ENCODE data around the gene DACH2. TPM values are rescaled to one million over a fixed set of nuclear protein-coding genes. Genes with fewer than 3 reads are reported as not detected.

DACH2 gene
- polyA plus RNA-seq, 1 donor (not counting 4 experiments of a cell fraction or from before 2014, with no cell fraction given): not detected

DNA sequence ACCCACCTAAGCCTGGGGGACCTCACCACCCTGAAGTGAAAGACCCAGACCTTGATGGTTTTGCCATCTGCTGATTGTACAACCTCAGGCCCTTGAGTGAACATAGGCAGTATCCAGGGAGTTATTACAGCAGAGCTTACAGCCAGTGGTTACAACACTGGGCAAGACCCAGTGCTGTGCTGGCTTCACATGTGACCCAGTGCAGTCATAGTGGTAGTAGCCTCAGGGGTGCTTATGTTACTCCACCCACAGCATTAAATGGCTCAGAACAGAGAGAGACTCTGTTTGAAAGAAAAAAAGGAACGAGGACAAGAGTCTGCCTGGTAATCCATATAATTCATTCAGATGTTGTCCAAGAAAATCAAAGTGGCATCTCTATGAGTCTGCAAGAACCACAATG lies 45.2 kb upstream of the DACH2 start:
- DNase-seq (ENCODE audit: low read depth, low spot score) (no peak), FAIRE-seq (no peak)
- no peaks in the 10 kb centered on the region for H3K4me1 ChIP-seq (ENCODE audit: control insufficient read depth, extremely low read depth, insufficient read depth, low read length)
- H3K4me3 ChIP-seq (ENCODE audit: control insufficient read depth in 2 of 3, extremely low read depth in 1 of 3, insufficient read depth in 2 of 3, low read depth in 1 of 3, low read length in 3 of 3): no peak overlapping the region
- no peak for TF ChIP-seq EZH2 (IDR thresholded peaks at IDR 0.05; ENCODE audit: low read length)
- TF ChIP-seq, protein P1, sequence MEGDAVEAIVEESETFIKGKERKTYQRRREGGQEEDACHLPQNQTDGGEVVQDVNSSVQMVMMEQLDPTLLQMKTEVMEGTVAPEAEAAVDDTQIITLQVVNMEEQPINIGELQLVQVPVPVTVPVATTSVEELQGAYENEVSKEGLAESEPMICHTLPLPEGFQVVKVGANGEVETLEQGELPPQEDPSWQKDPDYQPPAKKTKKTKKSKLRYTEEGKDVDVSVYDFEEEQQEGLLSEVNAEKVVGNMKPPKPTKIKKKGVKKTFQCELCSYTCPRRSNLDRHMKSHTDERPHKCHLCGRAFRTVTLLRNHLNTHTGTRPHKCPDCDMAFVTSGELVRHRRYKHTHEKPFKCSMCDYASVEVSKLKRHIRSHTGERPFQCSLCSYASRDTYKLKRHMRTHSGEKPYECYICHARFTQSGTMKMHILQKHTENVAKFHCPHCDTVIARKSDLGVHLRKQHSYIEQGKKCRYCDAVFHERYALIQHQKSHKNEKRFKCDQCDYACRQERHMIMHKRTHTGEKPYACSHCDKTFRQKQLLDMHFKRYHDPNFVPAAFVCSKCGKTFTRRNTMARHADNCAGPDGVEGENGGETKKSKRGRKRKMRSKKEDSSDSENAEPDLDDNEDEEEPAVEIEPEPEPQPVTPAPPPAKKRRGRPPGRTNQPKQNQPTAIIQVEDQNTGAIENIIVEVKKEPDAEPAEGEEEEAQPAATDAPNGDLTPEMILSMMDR (optimal IDR thresholded peaks at IDR 0.05 in 1 of 3, IDR thresholded peaks at IDR 0.05 in 1 of 3, conservative IDR thresholded peaks at IDR 0.05 in 1 of 3; ENCODE audit: extremely low read depth in 1 of 3, insufficient read depth in 2 of 3, low read length in 3 of 3): no peak
- H4K20me1 ChIP-seq (ENCODE audit: control insufficient read depth, extremely low read depth, insufficient read depth, low read length): no peaks in the 10 kb centered on the region
- H3K4me2 ChIP-seq (ENCODE audit: control insufficient read depth, extremely low read depth, insufficient read depth, low read depth, low read length): no peak overlapping the region
- H2AFZ ChIP-seq (ENCODE audit: control insufficient read depth, low read length): no peak overlapping the region
- dilution Hi-C loops (cut with MboI; ENCODE audit: extremely low pct_ligation_motif_present, low sequenced_read_pairs): no loop called here
- H3K36me3 ChIP-seq (ENCODE audit: control insufficient read depth in 2 of 2, extremely low read depth in 1 of 2, insufficient read depth in 2 of 2, low read length in 2 of 2): no peaks in the 10 kb centered on the region
- H3K79me2 ChIP-seq (ENCODE audit: control insufficient read depth, insufficient read depth, low read length): no peaks in the 10 kb centered on the region
- H3K9ac ChIP-seq (ENCODE audit: control insufficient read depth, extremely low read depth, insufficient read depth, low read length): no peak overlapping the region
- no peaks in the 10 kb centered on the region for H3K9me3 ChIP-seq (ENCODE audit: control insufficient read depth, low read depth, low read length)
- no peaks in the 10 kb centered on the region for H3K9me1 ChIP-seq (ENCODE audit: control insufficient read depth, extremely low read depth, insufficient read depth, low read length)
- no peak overlapping the region for H3K27ac ChIP-seq (ENCODE audit: control insufficient read depth, insufficient read depth, low read length)
- no peaks in the 10 kb centered on the region for H3K27me3 ChIP-seq (ENCODE audit: control insufficient read depth, extremely low read depth, insufficient read depth, low read length)

DNA sequence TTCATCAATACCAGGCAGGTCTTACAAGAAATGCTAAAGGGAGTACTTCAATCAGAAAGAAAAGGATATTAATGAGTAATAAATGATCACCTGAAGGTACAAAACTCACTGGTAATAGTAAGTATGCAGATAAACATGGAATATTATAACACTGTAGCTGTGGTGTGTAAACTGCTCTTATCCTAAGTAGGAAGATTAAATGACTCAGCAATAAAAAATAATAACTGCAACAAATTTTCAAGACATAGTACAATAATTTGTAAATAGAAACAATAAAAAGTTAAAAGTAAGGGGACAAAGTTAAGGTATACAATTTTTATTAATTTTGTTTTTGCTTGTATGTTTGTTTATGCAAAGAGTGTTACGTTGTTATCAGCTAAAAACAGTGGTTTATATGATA lies 43.7 kb upstream of the DACH2 start:
- DNase-seq (ENCODE audit: low read depth, low spot score): no peak
- no peaks in the 10 kb centered on the region for H4K20me1 ChIP-seq (ENCODE audit: control insufficient read depth, extremely low read depth, insufficient read depth, low read length)
- no peaks in the 10 kb centered on the region for H3K36me3 ChIP-seq (ENCODE audit: control insufficient read depth in 2 of 2, extremely low read depth in 1 of 2, insufficient read depth in 2 of 2, low read length in 2 of 2)
- no peaks in the 10 kb centered on the region for H3K27me3 ChIP-seq (ENCODE audit: control insufficient read depth, extremely low read depth, insufficient read depth, low read length)
- H3K79me2 ChIP-seq (ENCODE audit: control insufficient read depth, insufficient read depth, low read length): no peaks in the 10 kb centered on the region
- no peak overlapping the region for H3K4me2 ChIP-seq (ENCODE audit: control insufficient read depth, extremely low read depth, insufficient read depth, low read depth, low read length)
- H3K4me3 ChIP-seq (ENCODE audit: control insufficient read depth in 2 of 3, extremely low read depth in 1 of 3, insufficient read depth in 2 of 3, low read depth in 1 of 3, low read length in 3 of 3): no peak overlapping the region
- no peak for TF ChIP-seq EZH2 (IDR thresholded peaks at IDR 0.05; ENCODE audit: low read length)
- TF ChIP-seq, protein P1 (optimal IDR thresholded peaks at IDR 0.05 in 1 of 3, IDR thresholded peaks at IDR 0.05 in 1 of 3, conservative IDR thresholded peaks at IDR 0.05 in 1 of 3; ENCODE audit: extremely low read depth in 1 of 3, insufficient read depth in 2 of 3, low read length in 3 of 3): no peak
- H2AFZ ChIP-seq (ENCODE audit: control insufficient read depth, low read length): no peak overlapping the region
- no peak overlapping the region for H3K27ac ChIP-seq (ENCODE audit: control insufficient read depth, insufficient read depth, low read length)
- H3K4me1 ChIP-seq (ENCODE audit: control insufficient read depth, extremely low read depth, insufficient read depth, low read length): no peaks in the 10 kb centered on the region
- H3K9me1 ChIP-seq (ENCODE audit: control insufficient read depth, extremely low read depth, insufficient read depth, low read length): no peaks in the 10 kb centered on the region
- FAIRE-seq: no peak
- H3K9ac ChIP-seq (ENCODE audit: control insufficient read depth, extremely low read depth, insufficient read depth, low read length): no peak overlapping the region
- dilution Hi-C loops (cut with MboI; ENCODE audit: extremely low pct_ligation_motif_present, low sequenced_read_pairs): no loop called here
- H3K9me3 ChIP-seq (ENCODE audit: control insufficient read depth, low read depth, low read length): no peaks in the 10 kb centered on the region
